Measurements from ENCODE around the gene JMY. TPM values are rescaled to one million over a fixed set of nuclear protein-coding genes. Genes with fewer than 3 reads are reported as not detected.

Gene JMY
- total and polyA plus RNA-seq, 2 of the 8 experiments (the other 6 are each of a cell fraction or from before 2014, with no cell fraction given), result 2.8 to 13.9 TPM

DNA sequence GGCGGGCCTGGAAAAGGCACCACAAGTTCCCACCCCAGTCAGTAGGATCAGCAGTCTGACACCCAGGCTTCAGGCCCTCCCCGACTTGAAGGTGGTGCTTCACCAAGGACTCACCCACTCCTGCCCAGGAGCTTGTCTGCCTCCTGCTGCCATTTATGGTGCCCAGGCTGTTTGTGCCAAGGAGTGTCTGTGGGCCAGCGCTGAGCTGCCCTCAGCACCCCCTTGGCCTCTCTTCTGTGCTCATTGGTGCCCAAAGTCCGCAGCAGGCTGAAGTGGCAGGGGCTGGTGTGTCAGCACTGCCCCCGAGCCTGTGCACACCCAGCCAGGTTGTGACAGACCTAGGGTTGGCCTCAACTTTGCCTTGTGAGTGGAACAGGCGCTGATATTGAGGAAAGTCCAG, 23.5 kb downstream of the JMY start:
- no peaks in the 10 kb centered on the region for H3K27me3 ChIP-seq (replicated peaks in 1 of 4; ENCODE audit: control insufficient read depth in 3 of 4, extremely low read depth in 1 of 4, insufficient read depth in 3 of 4, low read length in 3 of 4)
- POLR2A ChIA-PET (ENCODE audit: partially characterized antibody), result interaction anchor here (0.6 to 1.4 kb wide), 2 partner anchors 17 to 22 kb away, joined by 3 to 4 read pairs; no protein-coding TSS in a partner anchor

More for the DNA sequence above, 23.5 kb downstream of the JMY start:
- Histone ChIP-seq H3K4me1 (replicated peaks in 1 of 4; ENCODE audit: control insufficient read depth in 3 of 4, insufficient read depth in 4 of 4, low read length in 3 of 4) (peaks cover 0 to 24% (median 9%) of the 10 kb centered on the region in 4 experiments), H3K56ac (replicated peaks; ENCODE audit: insufficient read length, low read depth, low read length) (no peak overlapping the region), H3K27ac (ENCODE audit: low read depth, low read length) (no peak overlapping the region), H3K4me3 (ENCODE audit: extremely low read depth in 1 of 4, insufficient read depth in 2 of 4, low read depth in 3 of 4, low read length in 4 of 4) (no peak overlapping the region), H2AK5ac (ENCODE audit: low read depth, low read length) (no peak overlapping the region), H3K14ac (ENCODE audit: insufficient read length) (no peak overlapping the region), H3K18ac (ENCODE audit: extremely low read depth, low read length) (peak overlapping the region; percentile 48; the same call in 1 of the 2 replicates), H3K23ac (ENCODE audit: insufficient read length) (no peak overlapping the region), H2BK15ac (ENCODE audit: low read length) (no peak overlapping the region), H2BK12ac (ENCODE audit: low read depth, low read length) (no peak overlapping the region; the same call in 1 of the 2 replicates), H3K79me1 (ENCODE audit: low read depth, low read length) (peaks cover 18% of the 10 kb centered on the region), H3K4me2 (ENCODE audit: insufficient read depth in 1 of 2, low read depth in 2 of 2, low read length in 2 of 2) (no peak overlapping the region), H2BK120ac (replicated peaks; ENCODE audit: low read depth, low read length) (peak overlapping the region; percentile 33), H4K8ac (ENCODE audit: extremely low read depth, insufficient read depth, low read length) (peak overlapping the region; percentile 59), H2AFZ (ENCODE audit: low read length) (no peak overlapping the region), H3K36me3 (ENCODE audit: control insufficient read depth in 2 of 4, insufficient read depth in 4 of 4, low read length in 3 of 4) (no peaks in the 10 kb centered on the region), H4K91ac (replicated peaks; ENCODE audit: insufficient read length, low read length) (peak overlapping the region; percentile 65), H3K79me2 (ENCODE audit: control insufficient read depth in 1 of 2, insufficient read depth in 2 of 2, low read length in 2 of 2) (peaks cover 0 to 86% of the 10 kb centered on the region in 2 experiments; a peak in 2 of 4 replicates), H4K20me1 (replicated peaks in 1 of 2; ENCODE audit: control insufficient read depth in 1 of 2, insufficient read depth in 2 of 2, low read length in 2 of 2) (peaks cover 3 to 4% of the 10 kb centered on the region in 2 experiments), H4K5ac (ENCODE audit: insufficient read length, low read depth, low read length) (no peak overlapping the region), H2BK20ac (ENCODE audit: low read length) (no peak overlapping the region), H3K9ac (replicated peaks in 1 of 4; ENCODE audit: extremely low read depth in 1 of 4, low read depth in 3 of 4, low read length in 3 of 4) (no peak overlapping the region), H3K4ac (replicated peaks; ENCODE audit: insufficient read length, low read depth, low read length) (no peak overlapping the region), H3K23me2 (ENCODE audit: low read depth, low read length) (no peaks in the 10 kb centered on the region; the same call in 1 of the 2 replicates), H2BK5ac (ENCODE audit: low read depth, low read length) (peak overlapping the region; percentile 71), H3K9me3 (ENCODE audit: insufficient read depth in 2 of 2, low read depth in 1 of 2, low read length in 1 of 2) (no peaks in the 10 kb centered on the region)
- FAIRE-seq (no peak), DNase-seq (ENCODE audit: low read depth in 1 of 2, low spot score in 2 of 2) (no peak)
- TF ChIP-seq SIX5 (IDR thresholded peaks at IDR 0.05; ENCODE audit: low read depth, low read length) (no peak), CHD2 (IDR thresholded peaks at IDR 0.05; ENCODE audit: low read length) (no peak), KDM1A (IDR thresholded peaks at IDR 0.05; ENCODE audit: borderline replicate concordance, low read length) (no peak), CBX5 (IDR thresholded peaks at IDR 0.05; ENCODE audit: low read depth, low read length) (no peak)
- TF ChIP-seq, protein P1, sequence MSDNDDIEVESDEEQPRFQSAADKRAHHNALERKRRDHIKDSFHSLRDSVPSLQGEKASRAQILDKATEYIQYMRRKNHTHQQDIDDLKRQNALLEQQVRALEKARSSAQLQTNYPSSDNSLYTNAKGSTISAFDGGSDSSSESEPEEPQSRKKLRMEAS (IDR thresholded peaks at IDR 0.05), result no peak
- WGBS, 2 experiments (ENCODE audit: extremely low coverage in 1 of 2, insufficient coverage in 1 of 2, insufficient read length in 1 of 2, insufficient replicate concordance in 2 of 2, low coverage in 1 of 2, low lambda C conversion rate in 2 of 2, missing lambda C conversion rate in 1 of 2), result 77% methylated on average over 6 of the region's 6 CpGs; no CpG with 5 or more reads in 1 of the 2 experiments
- CTCF ChIA-PET (ENCODE audit: partially characterized antibody), result interaction anchor here (0.7 to 1.7 kb wide), 4 partner anchors 11 to 68 kb away, joined by 3 to 6 read pairs (median 4); no protein-coding TSS in a partner anchor
